AG09309 (cell line): ENCODE measurements around the gene TASP1.

Source experiments
- DNase-seq: peaks from one replicate; pipeline ENCODE4 v3.0.0-alpha.2; 2010; ENCODE audit warnings: low read depth
- H3K4me3 ChIP-seq: 2 replicates; pipeline ENCODE4 v1.5.1; 2011; ENCODE audit warnings: mild to moderate bottlenecking, low read depth, low read length, moderate library complexity; ENCODE audit not compliant: control insufficient read depth
- CTCF ChIP-seq: IDR thresholded peaks from 2 replicates; pipeline ENCODE4 v1.5.1; 2011; ENCODE audit warnings: mild to moderate bottlenecking, low read depth, low read length, inconsistent platforms; ENCODE audit not compliant: insufficient read depth, control insufficient read depth; ENCODE audit errors: missing control alignments

Gene TASP1

GRCh38 chr20:13424174-13424833 lies 214.4 kb downstream of the TASP1 start:
- no peak for TF ChIP-seq CTCF
- no peak for DNase-seq
- no peak overlapping the region for H3K4me3 ChIP-seq

GRCh38 chr20:13423472-13424173 lies 215.1 kb downstream of the TASP1 start:
- no peak for DNase-seq
- TF ChIP-seq CTCF: no peak
- no peak overlapping the region for H3K4me3 ChIP-seq

- DNase-seq: no peak
- no peak overlapping the region for H3K4me3 ChIP-seq
- no peak for TF ChIP-seq CTCF
These were observed 216.1 kb downstream of the TASP1 start for GRCh38 chr20:13422637-13423036.

- no peak overlapping the region for H3K4me3 ChIP-seq
- DNase-seq: no peak
- TF ChIP-seq CTCF: no peak
These were observed 218.1 kb downstream of the TASP1 start for GRCh38 chr20:13420625-13421024.

- no peak for DNase-seq
- no peak for TF ChIP-seq CTCF
- no peak overlapping the region for H3K4me3 ChIP-seq
These were observed 219.3 kb downstream of the TASP1 start for GRCh38 chr20:13419477-13419876.

GRCh38 chr20:13418263-13419229 lies 220.2 kb downstream of the TASP1 start:
- TF ChIP-seq CTCF: no peak

More at GRCh38 chr20:13418263-13419229, 220.2 kb downstream of the TASP1 start:
- DNase-seq: no peak
- no peak overlapping the region for H3K4me3 ChIP-seq
